Skeletal muscle tissue (tissue), 4 donors: ENCODE measurements around the gene PIGP. TPM values are rescaled to one million over a fixed set of nuclear protein-coding genes. Genes with fewer than 3 reads are reported as not detected.

Experiments used
- H3K27ac ChIP-seq: one replicate; pipeline ENCODE4 v1.7.0; 2013; ENCODE audit warnings: mild to moderate bottlenecking, low read depth, low read length, inconsistent platforms
- H3K27me3 ChIP-seq, 3 donors: one replicate each; pipeline ENCODE4 v1.7.0; 2013; ENCODE audit warnings: low read length in 3 of 3; ENCODE audit not compliant: control insufficient read depth in 3 of 3, insufficient read depth in 3 of 3
- H3K36me3 ChIP-seq, 3 donors: one replicate each; pipeline ENCODE4 v1.7.0; 2013; ENCODE audit warnings: low read length in 3 of 3; ENCODE audit not compliant: control insufficient read depth in 3 of 3, insufficient read depth in 3 of 3
- H3K4me1 ChIP-seq, 3 donors: one replicate each; pipeline ENCODE4 v1.7.0; 2013; ENCODE audit warnings: low read length in 3 of 3, mild to moderate bottlenecking in 3 of 3; ENCODE audit not compliant: control insufficient read depth in 3 of 3, insufficient read depth in 3 of 3
- H3K4me3 ChIP-seq, 3 donors: one replicate each; pipeline ENCODE4 v1.7.0; 2013; ENCODE audit warnings: low read length in 3 of 3
- H3K9ac ChIP-seq, 3 donors: one replicate each; pipeline ENCODE4 v1.7.0; 2013; ENCODE audit warnings: low read length in 3 of 3, mild to moderate bottlenecking in 3 of 3, moderate library complexity in 2 of 3, low read depth in 1 of 3
- H3K9me3 ChIP-seq, 3 donors: one replicate each; pipeline ENCODE4 v1.7.0; 2013; ENCODE audit warnings: low read length in 3 of 3; ENCODE audit not compliant: control insufficient read depth in 3 of 3
- total RNA-seq: library from RNA; depleted of rRNA; stranded (reverse); fragments of >200 nt; gene quantifications from one replicate; pipeline ENCODE4 v1.2.3, GENCODE V29; 2014
- donor health status: Osteomylitis.

Gene PIGP
- total RNA-seq, 1 donor from 2014 or later: 11.5 TPM

DNA sequence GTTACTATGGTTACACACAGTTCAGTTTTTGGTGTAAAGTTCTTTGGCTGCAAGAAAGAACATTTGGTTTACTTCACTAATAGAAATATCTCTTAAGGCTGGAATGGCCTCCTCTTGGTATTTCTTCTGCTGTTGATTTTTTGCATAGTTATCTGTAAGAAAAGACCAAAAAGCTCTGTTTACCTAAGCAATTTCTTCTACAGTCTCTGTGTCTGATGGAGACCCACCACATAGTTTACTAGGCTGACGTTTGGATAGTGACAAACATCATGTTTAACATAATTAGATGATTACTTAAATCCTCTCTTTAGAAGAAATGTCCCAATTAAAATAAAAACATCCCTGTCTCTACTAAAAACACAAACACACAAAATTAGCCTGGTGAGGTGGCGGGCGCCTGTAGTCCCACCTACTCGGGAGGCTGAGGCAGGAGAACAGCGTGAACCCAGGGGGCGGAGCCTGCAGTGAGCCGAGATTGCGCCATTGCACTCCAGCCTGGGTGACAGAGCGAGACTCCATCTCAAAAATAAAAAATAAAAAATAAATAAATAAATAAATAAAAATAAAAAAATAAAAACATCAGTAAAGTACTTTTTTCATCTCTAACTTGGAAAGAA lies 7.2 kb downstream of the PIGP start:
- Histone ChIP-seq H3K27ac (no peak overlapping the region), H3K36me3 (peaks cover 8 to 37% (median 19%) of the 10 kb centered on the region in 3 donors), H3K4me3 (no peak overlapping the region), H3K27me3 (no peaks in the 10 kb centered on the region), H3K9me3 (peaks cover 0 to 2% (median 0%) of the 10 kb centered on the region in 3 donors), H3K4me1 (peaks cover 0 to 4% (median 0%) of the 10 kb centered on the region in 3 donors), H3K9ac (no peak overlapping the region)

DNA sequence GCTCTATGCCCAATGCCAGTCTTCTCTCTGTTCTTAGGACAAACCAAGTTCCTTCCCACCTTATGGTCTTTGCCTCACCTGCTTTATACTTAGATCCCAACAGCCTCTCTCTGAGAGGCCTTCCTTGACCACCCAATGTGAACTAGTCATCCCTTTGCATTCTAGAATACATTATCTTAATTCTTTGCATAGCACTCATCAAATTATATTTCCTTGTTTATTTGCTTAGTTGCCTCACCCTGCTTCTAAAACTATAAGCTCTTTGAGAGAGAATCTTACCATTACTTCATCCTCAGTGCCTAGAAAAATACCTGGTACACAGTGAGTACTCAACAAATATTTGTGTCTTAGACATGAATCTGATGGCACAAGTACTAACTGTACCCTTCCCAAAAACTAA lies 8.0 kb downstream of the PIGP start:
- peaks cover 0 to 2% (median 0%) of the 10 kb centered on the region in 3 donors for H3K9me3 ChIP-seq
- H3K27me3 ChIP-seq: no peaks in the 10 kb centered on the region
- H3K27ac ChIP-seq: no peak overlapping the region
- no peak overlapping the region for H3K9ac ChIP-seq
- H3K36me3 ChIP-seq: peaks cover 8 to 29% (median 18%) of the 10 kb centered on the region in 3 donors
- no peak overlapping the region for H3K4me3 ChIP-seq
- H3K4me1 ChIP-seq: peaks cover 0 to 4% (median 0%) of the 10 kb centered on the region in 3 donors

DNA sequence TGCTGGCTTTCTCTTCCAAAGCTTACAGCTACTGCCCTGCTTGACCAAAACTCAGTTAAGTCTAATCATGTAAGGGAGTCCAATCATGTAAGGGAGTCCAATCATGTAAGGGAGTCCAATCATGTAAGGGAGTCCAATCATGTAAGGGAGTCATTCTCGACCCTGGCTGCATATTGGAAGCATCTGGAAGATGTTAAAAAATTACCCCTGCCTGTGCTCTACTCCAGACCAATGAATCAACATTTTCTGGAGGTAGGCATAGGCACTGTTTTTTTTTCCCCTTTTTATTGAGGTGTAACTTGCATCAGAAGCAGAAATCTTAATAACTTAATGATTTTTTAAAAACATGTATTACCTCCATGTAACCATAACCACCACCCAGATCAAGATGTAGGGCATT lies 9.4 kb downstream of the PIGP start:
- Histone ChIP-seq H3K9me3 (no peaks in the 10 kb centered on the region), H3K9ac (no peak overlapping the region), H3K27ac (no peak overlapping the region), H3K27me3 (no peaks in the 10 kb centered on the region), H3K4me3 (no peak overlapping the region), H3K36me3 (peaks cover under 1 to 20% (median 13%) of the 10 kb centered on the region in 3 donors), H3K4me1 (peaks cover 0 to 4% (median under 1%) of the 10 kb centered on the region in 3 donors)

DNA sequence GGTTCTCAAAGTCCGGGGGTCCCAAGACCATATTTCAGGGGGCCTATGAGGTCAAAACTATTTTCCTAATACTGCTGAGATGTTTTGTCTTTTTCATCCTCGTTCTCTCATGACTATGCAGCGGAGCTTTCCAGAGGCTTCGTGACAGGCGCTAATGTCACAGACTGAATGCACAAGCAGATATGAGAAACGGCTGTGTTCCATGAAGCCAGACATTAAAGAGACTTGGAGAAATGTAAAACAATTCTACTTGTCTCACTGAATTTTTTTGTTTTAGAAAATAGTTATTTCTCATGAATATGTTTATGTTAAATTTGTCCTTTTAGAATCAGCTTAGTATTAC lies 10.3 kb downstream of the PIGP start:
- Histone ChIP-seq H3K9me3 (no peaks in the 10 kb centered on the region), H3K4me1 (peaks cover 0 to 4% (median 3%) of the 10 kb centered on the region in 3 donors), H3K27me3 (no peaks in the 10 kb centered on the region), H3K36me3 (peaks cover 0 to 18% (median 12%) of the 10 kb centered on the region in 3 donors), H3K4me3 (no peak overlapping the region), H3K9ac (no peak overlapping the region), H3K27ac (no peak overlapping the region)

DNA sequence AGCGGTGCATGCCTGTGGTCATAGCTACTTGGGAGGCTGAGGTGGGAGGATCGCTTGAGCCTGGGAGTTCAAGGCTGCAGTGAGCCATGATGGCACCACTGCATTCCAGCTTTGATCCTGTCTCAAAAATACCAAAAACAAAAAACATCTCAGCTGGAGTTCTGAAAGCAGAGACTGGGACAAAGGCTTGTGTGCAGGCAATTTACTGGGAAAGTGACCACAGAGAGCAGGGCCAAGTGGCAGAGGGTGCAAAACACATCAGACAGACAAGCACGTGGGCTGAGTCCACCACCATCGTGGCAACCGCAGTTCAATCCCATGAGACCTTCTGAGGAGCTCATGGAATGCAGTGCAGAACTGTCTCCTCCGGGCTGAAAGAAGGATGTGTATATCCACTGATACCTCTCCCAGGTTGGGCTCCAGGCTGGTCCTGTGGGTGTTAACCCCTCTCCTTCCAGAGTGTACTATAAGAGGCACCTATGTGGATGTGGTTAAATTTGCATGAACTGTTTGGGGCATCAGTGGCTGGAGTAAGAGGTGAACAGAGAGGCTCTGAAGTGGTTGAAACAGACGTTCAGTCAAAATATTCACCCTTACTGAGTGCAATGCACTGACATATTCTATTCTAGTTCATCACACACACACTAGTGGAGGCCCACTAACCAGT lies 10.8 kb downstream of the PIGP start:
- Histone ChIP-seq H3K4me1 (peaks cover 0 to 4% (median 3%) of the 10 kb centered on the region in 3 donors), H3K9ac (no peak overlapping the region), H3K4me3 (no peak overlapping the region), H3K9me3 (no peaks in the 10 kb centered on the region), H3K27ac (no peak overlapping the region), H3K36me3 (peaks cover 0 to 13% (median 11%) of the 10 kb centered on the region in 3 donors), H3K27me3 (no peaks in the 10 kb centered on the region)

DNA sequence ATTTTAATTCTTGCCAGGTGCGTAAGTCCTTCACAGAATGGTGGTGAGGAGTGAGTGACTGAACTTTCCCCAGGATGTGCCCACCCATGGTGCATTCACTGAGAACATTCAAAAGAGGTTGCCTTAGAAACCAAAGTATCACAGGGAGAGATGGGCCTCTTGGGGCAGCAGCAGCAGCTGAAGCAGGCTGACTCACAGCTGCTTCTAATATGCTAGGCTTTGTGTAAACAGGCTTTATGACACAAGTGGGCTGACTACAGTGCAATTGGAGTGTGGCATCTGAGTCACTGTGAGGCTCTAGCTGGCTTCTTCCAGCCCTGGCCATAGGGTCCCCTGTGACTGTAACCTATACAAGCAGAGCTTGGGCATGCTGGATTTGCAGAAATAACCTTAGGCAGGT lies 12.6 kb downstream of the PIGP start:
- H3K27me3 ChIP-seq: no peaks in the 10 kb centered on the region
- H3K36me3 ChIP-seq: peaks cover 0 to 9% (median 8%) of the 10 kb centered on the region in 3 donors
- no peak overlapping the region for H3K4me3 ChIP-seq
- no peaks in the 10 kb centered on the region for H3K9me3 ChIP-seq
- H3K9ac ChIP-seq: no peak overlapping the region
- H3K27ac ChIP-seq: no peak overlapping the region
- peaks cover 0 to 4% (median 3%) of the 10 kb centered on the region in 3 donors for H3K4me1 ChIP-seq

DNA sequence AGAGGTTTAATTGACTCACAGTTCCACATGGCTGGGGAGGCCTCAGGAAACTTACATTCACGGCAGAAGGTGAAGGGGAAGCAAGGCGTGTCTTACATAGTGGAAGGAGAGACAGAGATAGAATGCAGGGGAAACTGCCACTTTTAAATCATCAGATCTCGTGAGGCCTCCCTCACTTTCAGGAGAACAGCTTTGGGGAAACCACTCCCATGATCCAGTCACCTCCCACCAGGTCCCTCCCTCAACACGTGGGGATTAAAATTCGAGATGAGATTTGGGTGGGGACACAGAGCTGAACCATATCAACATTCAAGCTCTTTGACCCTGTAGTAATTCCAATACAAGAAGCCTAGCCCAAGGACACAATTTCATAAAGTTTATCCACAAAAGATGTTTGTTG lies 13.7 kb downstream of the PIGP start:
- Histone ChIP-seq H3K9ac (no peak overlapping the region), H3K4me3 (no peak overlapping the region), H3K36me3 (no peaks in the 10 kb centered on the region), H3K9me3 (no peaks in the 10 kb centered on the region), H3K27me3 (no peaks in the 10 kb centered on the region), H3K27ac (no peak overlapping the region), H3K4me1 (peaks cover 0 to 4% (median 3%) of the 10 kb centered on the region in 3 donors)

DNA sequence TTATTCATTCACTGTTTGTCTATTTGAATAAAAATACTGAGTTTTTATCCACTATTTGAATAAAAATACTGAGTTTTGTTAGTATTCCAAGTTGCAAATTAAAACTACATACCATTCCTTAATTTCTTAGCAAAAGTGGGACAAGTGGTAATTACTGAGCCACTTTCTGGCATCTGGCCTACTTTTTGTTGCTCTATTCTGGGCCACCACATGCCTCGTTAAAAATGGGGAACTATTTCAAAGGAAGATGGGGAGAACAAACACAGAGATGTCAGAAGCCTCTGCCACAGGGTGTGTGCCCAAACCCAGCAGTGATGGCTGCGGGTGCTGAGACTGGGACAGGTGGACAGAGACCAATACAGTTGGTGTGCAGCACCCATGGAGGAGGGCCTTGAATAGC lies 14.6 kb downstream of the PIGP start:
- H3K9me3 ChIP-seq: no peaks in the 10 kb centered on the region
- H3K27me3 ChIP-seq: no peaks in the 10 kb centered on the region
- H3K27ac ChIP-seq: no peak overlapping the region
- H3K9ac ChIP-seq: no peak overlapping the region
- peaks cover 0 to 4% (median 3%) of the 10 kb centered on the region in 3 donors for H3K4me1 ChIP-seq
- no peak overlapping the region for H3K4me3 ChIP-seq
- H3K36me3 ChIP-seq: no peaks in the 10 kb centered on the region

DNA sequence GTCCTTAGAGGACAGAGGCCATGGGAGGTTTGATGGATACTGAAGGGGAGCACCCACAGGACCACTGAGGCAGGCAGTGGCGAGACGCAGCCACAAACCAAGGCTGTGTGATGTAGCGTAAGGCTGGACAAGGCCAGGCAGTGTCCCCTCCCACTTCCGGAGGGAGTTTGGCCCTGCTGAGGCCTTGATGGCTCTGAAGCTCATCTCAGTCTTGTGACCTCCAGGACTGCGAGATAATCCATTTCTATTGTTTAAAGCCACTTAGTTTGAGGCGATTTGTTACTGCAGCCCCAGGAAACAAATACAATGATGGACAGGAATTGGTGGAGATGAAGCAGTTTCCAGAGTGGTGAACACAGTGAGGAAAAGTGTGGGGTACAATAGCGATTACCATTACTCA lies 15.3 kb downstream of the PIGP start:
- H3K36me3 ChIP-seq: no peaks in the 10 kb centered on the region
- H3K9ac ChIP-seq: no peak overlapping the region
- H3K27me3 ChIP-seq: no peaks in the 10 kb centered on the region
- no peaks in the 10 kb centered on the region for H3K9me3 ChIP-seq
- no peak overlapping the region for H3K27ac ChIP-seq
- peaks cover 0 to 4% (median 3%) of the 10 kb centered on the region in 3 donors for H3K4me1 ChIP-seq
- H3K4me3 ChIP-seq: no peak overlapping the region

DNA sequence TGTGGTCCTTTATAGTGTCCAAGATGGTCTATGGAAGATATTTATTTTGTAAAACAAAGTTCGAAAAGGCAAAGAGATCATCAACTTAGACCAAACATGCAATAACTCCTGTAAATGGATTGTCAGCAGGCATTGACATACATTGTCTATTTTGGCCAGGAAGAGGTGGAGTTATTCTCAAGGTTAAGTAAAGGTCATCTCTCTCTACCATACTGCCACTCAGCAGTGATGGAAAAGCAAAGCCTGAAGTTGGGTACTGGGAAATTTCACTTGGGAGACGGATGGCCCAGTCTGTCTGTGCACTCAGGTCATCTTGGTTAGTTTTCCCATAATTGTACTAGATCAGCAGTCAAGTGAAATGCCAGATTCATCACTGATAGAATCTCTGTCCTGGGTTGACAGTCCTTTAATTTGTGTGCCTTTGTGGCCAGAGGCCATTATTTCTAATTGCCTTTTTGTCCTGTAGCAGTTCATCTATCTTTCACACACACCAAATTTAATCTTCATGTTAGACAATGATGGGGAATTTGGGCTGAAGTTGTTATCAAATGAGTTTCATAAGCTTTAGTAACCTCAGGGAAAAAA lies 17.5 kb downstream of the PIGP start:
- H3K27me3 ChIP-seq: no peaks in the 10 kb centered on the region
- H3K27ac ChIP-seq: no peak overlapping the region
- peaks cover 0 to 3% (median 0%) of the 10 kb centered on the region in 3 donors for H3K4me1 ChIP-seq
- H3K4me3 ChIP-seq: no peak overlapping the region
- H3K9me3 ChIP-seq: no peaks in the 10 kb centered on the region
- no peaks in the 10 kb centered on the region for H3K36me3 ChIP-seq
- no peak overlapping the region for H3K9ac ChIP-seq
